IMR-90 (cell line): ENCODE results near the gene MYCBP2.

Experiments
- BHLHE40 ChIP-seq: fragments of 150-350 bp; IDR thresholded peaks from 2 replicates; pipeline ENCODE4 v1.6.1; 2016; ENCODE audit warnings: mild to moderate bottlenecking, low read depth, low read length
- CTCF ChIP-seq: conservative IDR thresholded peaks from 2 replicates; pipeline ENCODE4 v1.5.1; 2012; ENCODE audit warnings: mild to moderate bottlenecking, low read depth, low read length, improper control_type of control experiment
- MXI1 ChIP-seq: IDR thresholded peaks from 2 replicates; pipeline ENCODE4 v1.6.1; 2012; ENCODE audit warnings: low read depth, mild to moderate bottlenecking, low read length, moderate library complexity, borderline replicate concordance
- POLR2A ChIP-seq: IDR thresholded peaks from 2 replicates; pipeline ENCODE4 v1.6.1; 2012; ENCODE audit warnings: mild to moderate bottlenecking, low read depth, low read length
- RFX5 ChIP-seq: IDR thresholded peaks from 2 replicates; pipeline ENCODE4 v1.8.0; 2012; ENCODE audit warnings: low read depth, mild to moderate bottlenecking, low read length, moderate library complexity
- USF2 ChIP-seq: fragments of 150-350 bp; IDR thresholded peaks from 2 replicates; pipeline ENCODE4 v1.6.1; 2017; ENCODE audit warnings: mild to moderate bottlenecking, antibody characterized with exemption, low read length, low read depth

GRCh38 chr13:77233159-77233558 lies 93.7 kb downstream of the MYCBP2 start:
- TF ChIP-seq CTCF: no peak
- no peak for TF ChIP-seq MXI1
- TF ChIP-seq POLR2A: no peak
- no peak for TF ChIP-seq USF2
- TF ChIP-seq BHLHE40: no peak
- no peak for TF ChIP-seq RFX5
